NB4 (cell line): ENCODE measurements around the gene CDPF1.

Source experiments
- CTCF ChIP-seq: IDR thresholded peaks from one replicate; pipeline ENCODE4 v1.5.1; 2012; ENCODE audit warnings: low read depth, low read length
- MAX ChIP-seq: IDR thresholded peaks from 2 replicates; pipeline ENCODE4 v1.6.1; 2011; ENCODE audit warnings: low read depth, low read length
- POLR2A ChIP-seq: IDR thresholded peaks from 2 replicates; pipeline ENCODE4 v1.6.1; 2011; ENCODE audit warnings: mild to moderate bottlenecking; ENCODE audit not compliant: insufficient read length; ENCODE audit errors: extremely low read depth

- TF ChIP-seq POLR2A (peak; percentile 75), CTCF (no peak), MAX (peak; percentile 66)
Measured at GRCh38 chr22:46250035-46250782, at the start of gene CDPF1.
